Omental fat pad (tissue), 4 donors: Measurements from ENCODE around the gene WDR5. TPM values are rescaled to one million over a fixed set of nuclear protein-coding genes. Genes with fewer than 3 reads are reported as not detected.
"Not testable (repeated sequence)": the region's sequence is repeated elsewhere in the genome, so short reads cannot be mapped to it uniquely, and the experiment has no call there.

Source experiments
- ATAC-seq: fragments of 150-250 bp; one replicate; pipeline ENCODE4 v1.9.1; 2016; ENCODE audit warnings: mild to moderate bottlenecking, moderate library complexity; ENCODE audit not compliant: low FRiP score
- DNase-seq: peaks from one replicate; pipeline ENCODE4 v3.0.0-alpha.2; 2019; ENCODE audit warnings: low spot score
- total RNA-seq, 4 donors: library from RNA; depleted of rRNA; stranded (reverse); fragments of >200 nt; gene quantifications; one replicate each; pipeline ENCODE4 v1.1.0, GENCODE V29; 2016
- TF ChIP-seq, protein P1 (sequence below), 3 donors: fragments of 450-650 bp; IDR thresholded peaks; one replicate each; pipeline ENCODE4 v1.5.1; 2016 to 2017; ENCODE audit warnings: antibody characterized with exemption in 3 of 3, mild to moderate bottlenecking in 3 of 3, moderate library complexity in 2 of 3

Gene WDR5
- total RNA-seq = 10 to 100 TPM; 16.1 to 28.2 (median 19.7) TPM

GRCh38 chr9:134135343-134136117 lies at the start of gene WDR5:
TSS of gene WDR5 (plus strand) at chr9:134136082. CDS start at chr9:134139878, 3,796 bp downstream.
- peak; percentile 80 for ATAC-seq
- TF ChIP-seq, protein P1, sequence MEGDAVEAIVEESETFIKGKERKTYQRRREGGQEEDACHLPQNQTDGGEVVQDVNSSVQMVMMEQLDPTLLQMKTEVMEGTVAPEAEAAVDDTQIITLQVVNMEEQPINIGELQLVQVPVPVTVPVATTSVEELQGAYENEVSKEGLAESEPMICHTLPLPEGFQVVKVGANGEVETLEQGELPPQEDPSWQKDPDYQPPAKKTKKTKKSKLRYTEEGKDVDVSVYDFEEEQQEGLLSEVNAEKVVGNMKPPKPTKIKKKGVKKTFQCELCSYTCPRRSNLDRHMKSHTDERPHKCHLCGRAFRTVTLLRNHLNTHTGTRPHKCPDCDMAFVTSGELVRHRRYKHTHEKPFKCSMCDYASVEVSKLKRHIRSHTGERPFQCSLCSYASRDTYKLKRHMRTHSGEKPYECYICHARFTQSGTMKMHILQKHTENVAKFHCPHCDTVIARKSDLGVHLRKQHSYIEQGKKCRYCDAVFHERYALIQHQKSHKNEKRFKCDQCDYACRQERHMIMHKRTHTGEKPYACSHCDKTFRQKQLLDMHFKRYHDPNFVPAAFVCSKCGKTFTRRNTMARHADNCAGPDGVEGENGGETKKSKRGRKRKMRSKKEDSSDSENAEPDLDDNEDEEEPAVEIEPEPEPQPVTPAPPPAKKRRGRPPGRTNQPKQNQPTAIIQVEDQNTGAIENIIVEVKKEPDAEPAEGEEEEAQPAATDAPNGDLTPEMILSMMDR (IDR thresholded peaks at IDR 0.05) = no peak

GRCh38 chr9:134088063-134088725 lies 47.7 kb upstream of the WDR5 start:
- DNase-seq = no peak
- TF ChIP-seq, protein P1 (IDR thresholded peaks at IDR 0.05) = no peak
- no peak for ATAC-seq

More at GRCh38 chr9:134135343-134136117, at the start of gene WDR5:
- DNase-seq = peak; percentile 78

DNA sequence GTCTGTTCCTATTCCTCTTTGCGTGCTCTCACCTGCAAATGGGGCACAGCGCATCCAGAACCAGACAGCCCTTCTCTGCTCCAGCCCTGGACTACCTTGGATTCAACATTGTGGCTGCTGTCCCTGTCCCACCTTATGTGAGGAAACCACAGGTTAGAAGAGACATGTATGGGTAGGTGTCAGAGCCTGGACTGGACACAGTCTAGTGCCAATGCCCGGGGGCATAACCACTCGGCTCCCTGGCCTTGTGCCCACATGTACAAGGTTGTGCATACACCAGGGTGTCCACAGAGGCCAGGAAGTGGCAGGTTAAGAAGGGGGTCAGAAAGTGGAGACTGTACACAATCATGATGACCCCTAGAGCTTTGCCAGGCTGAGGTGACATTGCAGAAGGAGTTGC lies 45.9 kb upstream of the WDR5 start:
- no peak for ATAC-seq
- TF ChIP-seq, protein P1 (IDR thresholded peaks at IDR 0.05) = no peak
- no peak for DNase-seq

DNA sequence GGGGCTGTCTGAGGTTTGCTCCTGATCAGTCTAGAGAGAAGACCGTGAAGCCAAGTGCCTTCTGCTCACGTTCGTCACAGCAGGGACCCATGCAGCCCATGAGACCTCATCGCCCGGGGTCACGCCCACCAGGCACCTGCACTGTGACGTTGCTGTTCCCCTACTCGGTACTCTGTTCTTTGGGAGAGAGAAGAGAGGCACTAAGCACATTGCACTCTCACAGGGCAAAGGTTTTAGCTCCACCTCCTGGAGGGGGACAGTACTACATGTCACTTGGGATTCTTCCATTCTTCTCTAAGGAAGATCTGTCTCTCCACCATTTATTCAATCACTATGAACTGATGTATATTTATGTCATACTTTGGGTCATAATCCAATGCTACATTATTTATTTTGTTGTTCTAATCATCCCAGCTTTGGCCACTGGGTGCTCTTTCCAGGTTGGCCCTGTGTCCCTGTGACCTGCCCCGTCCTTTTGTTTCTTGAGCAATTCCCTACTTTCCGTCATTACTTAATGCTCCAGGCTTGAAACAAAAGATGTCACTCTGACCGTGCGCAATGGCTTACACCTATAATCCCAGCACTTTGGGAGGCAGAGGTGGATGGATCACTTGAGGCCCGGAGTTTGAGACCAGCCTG lies 36.6 kb upstream of the WDR5 start:
- TF ChIP-seq, protein P1 (IDR thresholded peaks at IDR 0.05) = no peak
- DNase-seq = no peak
- ATAC-seq = no peak

DNA sequence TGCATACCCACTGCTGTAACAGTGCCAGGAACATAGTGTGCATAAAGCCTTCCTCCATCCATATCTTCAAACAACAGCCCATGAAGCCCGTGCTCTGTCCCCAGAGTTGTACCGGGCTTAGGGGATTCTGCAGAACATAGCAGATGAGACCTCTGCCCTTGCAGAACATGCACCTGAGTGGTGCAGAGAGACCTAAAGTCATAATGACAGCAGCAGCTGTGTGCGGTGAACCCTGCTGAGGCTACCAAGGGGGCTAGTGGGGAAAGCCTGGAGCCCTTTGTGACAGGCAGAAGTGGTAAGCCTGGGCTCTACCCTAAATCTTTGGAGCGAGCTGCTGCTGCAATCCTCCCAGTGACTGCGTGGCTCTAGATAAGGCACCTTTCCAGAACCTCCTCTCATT lies 35.8 kb upstream of the WDR5 start:
- TF ChIP-seq, protein P1 (IDR thresholded peaks at IDR 0.05) = no peak
- DNase-seq = no peak
- no peak for ATAC-seq

DNA sequence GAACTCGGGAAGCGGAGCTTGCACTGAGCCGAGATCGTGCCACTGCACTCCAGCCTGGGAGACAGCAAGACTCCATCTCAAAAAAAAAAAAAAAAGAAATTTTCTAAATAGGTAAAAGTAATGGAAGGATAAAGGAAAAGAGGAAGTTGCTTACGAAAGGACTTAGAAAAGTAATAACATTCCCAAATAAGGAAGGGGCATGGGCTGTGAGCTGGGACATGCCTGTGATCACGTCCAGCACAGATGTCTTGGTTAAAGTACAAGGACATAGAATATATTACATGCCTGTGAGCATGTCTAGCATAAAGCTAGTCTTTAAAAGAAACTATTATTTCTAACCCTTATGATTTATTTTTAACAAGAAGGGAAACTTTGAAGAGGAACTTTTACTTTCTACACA lies 34.7 kb upstream of the WDR5 start:
- not testable (repeated sequence) for DNase-seq, ATAC-seq

- no peak for DNase-seq
- ATAC-seq = peak; percentile 44
These were observed 34.2 kb upstream of the WDR5 start for GRCh38 chr9:134101623-134102149.

More at GRCh38 chr9:134101623-134102149, 34.2 kb upstream of the WDR5 start:
- TF ChIP-seq, protein P1 (IDR thresholded peaks at IDR 0.05) = no peak
